Astrocyte of the cerebellum (primary cell): ENCODE measurements around the gene TMEM131.
A peak's percentile ranks its signal among the peaks of the same experiment; 100 is the strongest.
"Not testable (repeated sequence)": the region's sequence is repeated elsewhere in the genome, so short reads cannot be mapped to it uniquely, and the experiment has no call there.

Source experiments
- DNase-seq: peaks from one replicate; pipeline ENCODE4 v3.0.0-alpha.2; 2011; ENCODE audit warnings: low read depth
- H3K4me3 ChIP-seq: 2 replicates; pipeline ENCODE4 v1.5.1; 2011; ENCODE audit warnings: mild to moderate bottlenecking, low read depth, low read length, moderate library complexity
- CTCF ChIP-seq: IDR thresholded peaks from 2 replicates; pipeline ENCODE4 v1.5.1; 2012; ENCODE audit warnings: low read length, low read depth, moderate library complexity, mild to moderate bottlenecking; ENCODE audit errors: missing control alignments
- in situ Hi-C: cut with HindIII; loops from 2 replicates; pipeline ENCODE4 v1.10.0; 2017; ENCODE audit warnings: low sequenced_read_pairs

TMEM131 gene

DNA sequence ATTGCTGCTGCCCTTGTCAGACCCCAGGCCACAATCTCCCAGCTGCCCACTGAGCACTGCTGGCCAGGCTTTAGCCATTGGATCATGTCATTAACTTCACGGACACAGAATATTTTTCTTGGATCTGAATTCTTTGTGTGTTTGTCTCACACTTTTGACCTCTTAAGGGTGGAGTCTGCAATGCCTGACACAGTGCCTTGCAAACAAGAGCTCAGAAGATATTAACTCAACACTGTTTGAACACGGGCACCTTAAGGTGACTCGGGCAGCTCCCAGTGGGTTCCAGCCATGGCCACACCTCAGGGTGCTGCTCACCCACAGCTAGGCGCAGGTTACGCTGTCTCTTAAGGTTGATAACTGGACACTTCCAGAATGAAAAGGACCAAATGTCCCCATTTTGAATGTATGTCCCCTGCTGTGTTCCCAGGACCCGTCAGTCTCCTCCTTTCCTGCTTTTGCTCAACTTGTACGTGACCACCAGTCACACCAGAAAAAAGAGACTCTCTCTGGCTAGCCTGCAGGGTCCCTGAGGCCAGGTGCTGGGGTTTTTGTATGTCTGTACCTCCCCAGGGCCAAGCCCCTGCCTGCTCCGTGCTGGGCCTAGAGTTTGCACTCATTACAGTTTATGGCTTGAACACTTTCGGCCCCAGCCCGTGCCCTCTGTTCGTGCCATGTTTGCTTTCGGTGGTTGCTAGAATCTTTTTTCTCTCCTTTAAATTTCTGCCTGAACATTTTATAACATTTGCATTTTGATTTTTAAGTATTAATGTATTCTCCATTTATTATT, 33.4 kb upstream of the TMEM131 start:
- no peak for DNase-seq
- no peak overlapping the region for H3K4me3 ChIP-seq
- TF ChIP-seq CTCF = no peak
- in situ Hi-C loops = no loop called here

GRCh38 chr2:98028101-98028561, 32.4 kb upstream of the TMEM131 start:
- TF ChIP-seq CTCF = no peak
- in situ Hi-C loops = no loop called here
- H3K4me3 ChIP-seq = no peak overlapping the region

DNA sequence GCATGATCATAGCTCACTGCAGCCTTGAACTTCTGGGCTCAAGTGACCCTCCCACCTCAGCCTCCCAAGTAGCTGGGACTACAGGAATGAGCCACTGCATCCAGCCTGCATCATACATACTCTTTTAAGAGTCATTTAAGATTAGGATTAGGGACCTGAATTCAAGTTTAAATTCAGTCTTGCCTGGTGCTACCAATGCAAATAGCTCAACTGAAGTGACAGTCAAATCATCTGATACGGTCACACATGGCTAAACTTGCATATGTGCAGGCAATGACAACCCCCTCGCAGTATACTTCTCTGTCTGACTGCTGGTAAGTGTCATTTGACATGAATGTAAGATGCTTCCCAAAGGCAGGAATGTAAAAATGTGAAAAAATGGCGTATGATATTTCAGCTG, 31.8 kb upstream of the TMEM131 start:
- TF ChIP-seq CTCF = no peak
- H3K4me3 ChIP-seq = no peak overlapping the region
- in situ Hi-C loops = no loop called here
- DNase-seq = no peak

More at GRCh38 chr2:98028101-98028561, 32.4 kb upstream of the TMEM131 start:
- peak; percentile 58 for DNase-seq

- in situ Hi-C loops = no loop called here
- DNase-seq = no peak
- no peak for TF ChIP-seq CTCF
- H3K4me3 ChIP-seq = no peak overlapping the region
Measured at GRCh38 chr2:98026927-98027522, 31.3 kb upstream of the TMEM131 start.

- no peak overlapping the region for H3K4me3 ChIP-seq
- in situ Hi-C loops = no loop called here
- no peak for DNase-seq
- no peak for TF ChIP-seq CTCF
Measured at GRCh38 chr2:98026292-98026691, 30.5 kb upstream of the TMEM131 start.

DNA sequence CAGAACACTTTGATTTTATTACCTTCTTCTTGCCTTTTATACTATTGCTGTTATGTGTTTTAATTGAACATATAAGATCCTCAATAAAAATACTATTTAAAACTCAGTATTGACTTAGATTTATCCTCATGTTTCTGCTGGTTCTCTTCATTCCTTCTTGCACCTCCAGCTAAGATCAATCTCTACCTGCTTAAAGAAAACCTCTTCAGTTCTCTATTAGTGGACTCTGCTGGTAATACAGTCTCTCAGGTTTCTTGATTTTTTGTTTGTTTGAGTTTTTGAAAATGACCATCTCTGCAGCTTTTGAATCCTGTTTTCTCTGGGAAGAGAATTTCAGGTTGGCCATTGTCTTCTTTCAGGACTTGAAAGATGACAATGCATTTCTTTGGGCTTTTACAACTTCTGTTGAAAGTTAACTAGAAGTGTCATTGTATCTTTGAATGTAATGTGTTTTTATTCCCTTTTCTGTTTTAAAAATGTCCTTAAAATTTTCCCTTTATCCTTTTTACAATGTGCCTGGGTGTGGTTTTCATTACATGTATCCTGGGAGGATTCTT, 29.8 kb upstream of the TMEM131 start:
- in situ Hi-C loops = no loop called here
- H3K4me3 ChIP-seq = no peak overlapping the region
- no peak for DNase-seq
- TF ChIP-seq CTCF = no peak

- H3K4me3 ChIP-seq, in situ Hi-C loops, DNase-seq: not testable (repeated sequence)
Measured at GRCh38 chr2:98022067-98022466, 26.3 kb upstream of the TMEM131 start.
